ENCODE measurements around the gene WBP1. TPM values are rescaled to one million over a fixed set of nuclear protein-coding genes. Genes with fewer than 3 reads are reported as not detected.
A peak's percentile ranks its signal among the peaks of the same experiment; 100 is the strongest.

Gene WBP1
- total RNA-seq, 1 donor = 27.6 TPM

- DNase-seq (ENCODE audit: low read depth) = peak; percentile 86
- peak overlapping the region; percentile 69 for H3K4me3 ChIP-seq (ENCODE audit: low read depth, low read length)
- TF ChIP-seq CTCF (IDR thresholded peaks at IDR 0.05; ENCODE audit: insufficient read depth, low read length) = peak; percentile 29
Measured at GRCh38 chr2:74502720-74503505, 44.7 kb downstream of the WBP1 start.

GRCh38 chr2:74503506-74504475 lies 45.6 kb downstream of the WBP1 start:
- no peak for TF ChIP-seq CTCF (IDR thresholded peaks at IDR 0.05; ENCODE audit: insufficient read depth, low read length)
- DNase-seq (ENCODE audit: low read depth) = no peak
- H3K4me3 ChIP-seq (ENCODE audit: low read depth, low read length) = peak overlapping the region; percentile 69

DNA sequence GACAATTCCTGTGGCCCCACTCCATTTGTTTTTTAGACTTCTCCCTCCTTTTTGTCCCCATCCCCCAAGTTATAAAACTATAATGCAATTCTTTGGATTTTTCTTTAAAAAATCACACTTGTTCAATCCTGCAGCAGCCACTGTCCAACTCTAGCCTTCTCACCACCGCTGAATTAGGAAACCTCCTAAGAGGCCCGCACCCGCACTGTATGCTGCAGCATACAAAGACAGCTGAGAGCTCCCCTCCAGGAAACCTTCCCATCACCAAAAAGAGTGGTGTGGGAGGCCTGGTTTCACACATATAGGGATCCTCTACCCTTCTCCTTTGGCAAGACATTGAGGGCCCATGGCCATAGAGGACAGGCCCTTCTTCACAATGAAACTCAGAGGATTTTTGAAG lies 46.4 kb downstream of the WBP1 start:
- H3K4me3 ChIP-seq (ENCODE audit: low read depth, low read length) = peak overlapping the region; percentile 69
- DNase-seq (ENCODE audit: low read depth) = no peak
- no peak for TF ChIP-seq CTCF (IDR thresholded peaks at IDR 0.05; ENCODE audit: insufficient read depth, low read length)

GRCh38 chr2:74505448-74506246 lies 47.4 kb downstream of the WBP1 start:
- DNase-seq (ENCODE audit: low read depth) = no peak
- H3K4me3 ChIP-seq (ENCODE audit: low read depth, low read length) = peak overlapping the region; percentile 52
- TF ChIP-seq CTCF (IDR thresholded peaks at IDR 0.05; ENCODE audit: insufficient read depth, low read length) = no peak

DNA sequence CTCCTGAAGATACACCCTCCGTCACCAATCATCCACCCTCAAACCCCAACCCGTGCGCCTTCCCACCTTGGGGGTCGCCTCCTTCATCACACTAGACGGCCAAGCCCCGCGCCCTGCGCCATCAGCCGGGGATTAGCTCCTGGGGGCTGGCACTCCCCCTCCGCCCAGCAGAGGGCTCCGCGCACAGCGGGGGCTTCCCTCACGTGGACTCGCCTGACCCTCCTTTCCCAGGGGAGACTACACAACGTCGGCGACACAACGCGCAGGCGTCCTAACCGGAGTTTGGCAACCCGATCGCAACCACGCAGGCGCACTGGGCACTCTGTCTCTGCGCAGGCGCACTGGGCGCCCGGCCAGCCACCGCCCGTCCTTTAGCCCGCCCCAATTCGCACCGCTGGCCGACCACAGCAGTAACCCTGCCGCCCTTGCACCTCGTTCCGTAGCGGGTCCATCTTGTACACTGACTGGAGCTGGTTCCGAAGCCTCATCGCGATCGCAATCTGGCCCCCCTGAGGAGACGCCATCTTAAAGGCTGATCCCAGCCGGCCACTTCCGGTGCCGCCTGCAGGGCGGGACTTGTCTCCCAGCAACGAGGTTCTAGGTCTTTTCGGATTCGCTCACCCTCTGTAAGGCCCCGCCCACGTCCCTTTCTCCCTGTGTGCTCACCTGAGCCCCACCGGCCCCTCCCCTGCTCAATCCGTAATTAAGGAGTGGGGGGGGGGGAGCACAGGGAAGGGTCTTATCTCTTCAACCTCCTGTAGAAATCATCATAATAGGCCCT lies 49.1 kb downstream of the WBP1 start, which contains the start of gene PCGF1:
PCGF1 (minus strand) TSS at position 551 of the 781 bp plus-strand sequence; CDS start at position 524, 27 bp downstream.
- DNase-seq (ENCODE audit: low read depth) = peak; percentile 98
- peak within 1 kb of the TSS; percentile 100 for H3K4me3 ChIP-seq (ENCODE audit: low read depth, low read length)
- peak; percentile 51 for TF ChIP-seq CTCF (IDR thresholded peaks at IDR 0.05; ENCODE audit: insufficient read depth, low read length)
